Sigmoid colon (tissue), 4 donors: ENCODE measurements around the gene TUBGCP3.

Experiments
- EP300 ChIP-seq, 4 donors: sonication (generic); formaldehyde crosslinking; IDR thresholded peaks; one replicate each; pipeline ENCODE4 v1.6.1; 2017; ENCODE audit warnings: antibody characterized with exemption in 4 of 4
- POLR2A ChIP-seq, 2 donors: fragments of 450-650 bp; IDR thresholded peaks; one replicate each; pipeline ENCODE4 v1.6.1; 2016; ENCODE audit warnings: antibody characterized with exemption in 2 of 2, mild to moderate bottlenecking in 2 of 2, moderate library complexity in 2 of 2
- POLR2AphosphoS5 ChIP-seq, 4 donors: sonication (generic); formaldehyde crosslinking; IDR thresholded peaks; one replicate each; pipeline ENCODE4 v1.6.1; 2017; ENCODE audit warnings: antibody characterized with exemption in 4 of 4
- TF ChIP-seq, protein P1 (sequence below), 4 experiments: fragments of 450-650 bp in 3 of 4; fragments of 200-600 bp in 1 of 4; IDR thresholded peaks; one replicate each; pipeline ENCODE4 v1.5.1; 2016 to 2019; ENCODE audit warnings: antibody characterized with exemption in 4 of 4, mild to moderate bottlenecking in 3 of 4, moderate library complexity in 2 of 4

GRCh38 chr13:112449545-112449930 is 138.4 kb downstream of the TUBGCP3 start:
- no peak for TF ChIP-seq POLR2A (IDR thresholded peaks at IDR 0.05)
- TF ChIP-seq, protein P1, sequence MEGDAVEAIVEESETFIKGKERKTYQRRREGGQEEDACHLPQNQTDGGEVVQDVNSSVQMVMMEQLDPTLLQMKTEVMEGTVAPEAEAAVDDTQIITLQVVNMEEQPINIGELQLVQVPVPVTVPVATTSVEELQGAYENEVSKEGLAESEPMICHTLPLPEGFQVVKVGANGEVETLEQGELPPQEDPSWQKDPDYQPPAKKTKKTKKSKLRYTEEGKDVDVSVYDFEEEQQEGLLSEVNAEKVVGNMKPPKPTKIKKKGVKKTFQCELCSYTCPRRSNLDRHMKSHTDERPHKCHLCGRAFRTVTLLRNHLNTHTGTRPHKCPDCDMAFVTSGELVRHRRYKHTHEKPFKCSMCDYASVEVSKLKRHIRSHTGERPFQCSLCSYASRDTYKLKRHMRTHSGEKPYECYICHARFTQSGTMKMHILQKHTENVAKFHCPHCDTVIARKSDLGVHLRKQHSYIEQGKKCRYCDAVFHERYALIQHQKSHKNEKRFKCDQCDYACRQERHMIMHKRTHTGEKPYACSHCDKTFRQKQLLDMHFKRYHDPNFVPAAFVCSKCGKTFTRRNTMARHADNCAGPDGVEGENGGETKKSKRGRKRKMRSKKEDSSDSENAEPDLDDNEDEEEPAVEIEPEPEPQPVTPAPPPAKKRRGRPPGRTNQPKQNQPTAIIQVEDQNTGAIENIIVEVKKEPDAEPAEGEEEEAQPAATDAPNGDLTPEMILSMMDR (IDR thresholded peaks at IDR 0.05): no peak
- no peak for TF ChIP-seq POLR2AphosphoS5 (IDR thresholded peaks at IDR 0.05)
- TF ChIP-seq EP300 (IDR thresholded peaks at IDR 0.05): no peak
